DMS153 treated with DMSO at 0.1 percent for 48 hours (cell line): ENCODE results near the gene GPRASP1.
"Not testable (repeated sequence)": the region's sequence is repeated elsewhere in the genome, so short reads cannot be mapped to it uniquely, and the experiment has no call there.

Experiments used
- DNase-seq: peaks from one replicate; lab custom pipeline; 2025; ENCODE audit not compliant: unreplicated experiment; lab: John Stamatoyannopoulos, UW

The GPRASP1 gene, protein sequence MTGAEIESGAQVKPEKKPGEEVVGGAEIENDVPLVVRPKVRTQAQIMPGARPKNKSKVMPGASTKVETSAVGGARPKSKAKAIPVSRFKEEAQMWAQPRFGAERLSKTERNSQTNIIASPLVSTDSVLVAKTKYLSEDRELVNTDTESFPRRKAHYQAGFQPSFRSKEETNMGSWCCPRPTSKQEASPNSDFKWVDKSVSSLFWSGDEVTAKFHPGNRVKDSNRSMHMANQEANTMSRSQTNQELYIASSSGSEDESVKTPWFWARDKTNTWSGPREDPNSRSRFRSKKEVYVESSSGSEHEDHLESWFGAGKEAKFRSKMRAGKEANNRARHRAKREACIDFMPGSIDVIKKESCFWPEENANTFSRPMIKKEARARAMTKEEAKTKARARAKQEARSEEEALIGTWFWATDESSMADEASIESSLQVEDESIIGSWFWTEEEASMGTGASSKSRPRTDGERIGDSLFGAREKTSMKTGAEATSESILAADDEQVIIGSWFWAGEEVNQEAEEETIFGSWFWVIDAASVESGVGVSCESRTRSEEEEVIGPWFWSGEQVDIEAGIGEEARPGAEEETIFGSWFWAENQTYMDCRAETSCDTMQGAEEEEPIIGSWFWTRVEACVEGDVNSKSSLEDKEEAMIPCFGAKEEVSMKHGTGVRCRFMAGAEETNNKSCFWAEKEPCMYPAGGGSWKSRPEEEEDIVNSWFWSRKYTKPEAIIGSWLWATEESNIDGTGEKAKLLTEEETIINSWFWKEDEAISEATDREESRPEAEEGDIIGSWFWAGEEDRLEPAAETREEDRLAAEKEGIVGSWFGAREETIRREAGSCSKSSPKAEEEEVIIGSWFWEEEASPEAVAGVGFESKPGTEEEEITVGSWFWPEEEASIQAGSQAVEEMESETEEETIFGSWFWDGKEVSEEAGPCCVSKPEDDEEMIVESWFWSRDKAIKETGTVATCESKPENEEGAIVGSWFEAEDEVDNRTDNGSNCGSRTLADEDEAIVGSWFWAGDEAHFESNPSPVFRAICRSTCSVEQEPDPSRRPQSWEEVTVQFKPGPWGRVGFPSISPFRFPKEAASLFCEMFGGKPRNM (N-terminal part only)

DNA sequence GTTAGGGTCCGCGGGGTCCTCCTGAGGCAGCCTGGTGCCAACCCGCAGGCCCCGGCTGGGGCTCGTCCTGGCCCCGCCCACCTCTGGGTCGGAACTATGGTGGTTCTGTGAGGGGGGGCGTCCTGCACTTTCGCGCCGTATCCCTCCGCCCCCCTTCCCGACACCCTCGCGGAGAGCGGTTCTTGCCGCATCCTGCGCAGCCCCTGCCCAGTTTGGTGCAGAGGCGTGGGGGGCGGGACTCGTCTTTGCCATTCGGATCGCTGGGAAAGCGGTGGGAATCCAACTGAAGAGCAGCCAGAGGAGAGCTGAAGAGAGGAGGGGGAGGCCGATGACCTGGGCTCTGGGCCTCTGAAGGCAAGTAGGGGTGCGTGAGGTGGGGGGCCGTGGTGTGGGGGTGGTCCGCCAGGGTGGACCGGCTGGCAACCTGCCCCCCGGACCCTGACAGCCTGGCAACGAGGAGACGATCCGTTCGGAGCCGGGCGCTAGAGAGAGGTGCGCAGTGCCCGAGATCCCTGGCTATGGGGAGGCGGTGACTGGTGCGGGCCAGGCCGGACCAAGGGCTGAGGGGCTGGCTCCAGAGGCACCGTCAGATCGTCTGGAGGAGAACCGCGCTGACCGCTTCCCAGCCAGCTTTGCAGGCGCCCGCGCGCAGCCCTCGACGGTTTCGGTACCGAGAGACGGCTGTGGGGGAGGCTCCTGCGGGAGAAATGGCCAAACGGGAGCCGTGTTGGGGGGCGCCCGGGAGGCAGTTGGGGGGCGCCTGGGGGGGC is at the start of gene GPRASP1:
TSS of gene GPRASP1 (plus strand) at position 242 of the 770 bp plus-strand sequence. CDS start 2,431 bp downstream, outside the sequence.
- no peak for DNase-seq

DNA sequence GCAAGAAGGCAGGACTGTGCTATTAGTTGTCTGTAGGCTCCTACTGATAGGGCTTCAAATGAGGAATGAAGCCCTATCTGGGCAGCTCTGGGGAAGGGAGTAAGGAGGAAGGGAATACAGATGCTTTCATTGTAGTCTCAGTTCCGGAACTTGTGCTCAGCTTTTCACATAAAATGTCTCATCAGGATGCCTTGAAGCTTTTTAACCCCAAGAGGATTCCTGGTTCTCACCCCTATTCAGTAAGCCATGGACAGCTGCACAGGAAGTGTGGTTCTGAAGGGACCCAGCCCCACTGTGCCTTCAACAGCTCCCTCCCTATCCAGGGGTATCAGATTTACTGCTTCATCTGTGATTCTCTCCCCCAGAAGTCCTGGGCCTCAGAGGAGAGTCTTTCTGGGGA is 47.0 kb upstream of the GPRASP1 start:
- DNase-seq = no peak

DNA sequence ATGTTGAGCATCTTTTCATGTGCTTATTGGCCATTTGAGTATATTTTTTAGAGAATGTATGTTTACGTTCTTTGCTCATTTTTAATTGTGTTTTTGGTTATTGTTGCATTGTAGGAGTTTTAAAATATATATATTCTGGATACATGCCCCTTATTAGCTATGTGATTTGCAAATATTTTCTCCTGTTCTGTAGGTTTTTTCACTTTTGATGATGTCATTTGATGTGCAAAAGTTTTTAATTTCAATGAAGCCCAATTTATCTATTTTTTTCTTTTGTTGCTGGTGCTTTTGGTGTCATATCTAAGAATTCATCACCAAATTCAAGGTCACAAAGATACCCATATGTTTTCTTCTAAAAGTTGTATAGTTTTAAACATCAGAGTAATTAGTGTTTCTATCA is 45.2 kb upstream of the GPRASP1 start:
- no peak for DNase-seq

DNA sequence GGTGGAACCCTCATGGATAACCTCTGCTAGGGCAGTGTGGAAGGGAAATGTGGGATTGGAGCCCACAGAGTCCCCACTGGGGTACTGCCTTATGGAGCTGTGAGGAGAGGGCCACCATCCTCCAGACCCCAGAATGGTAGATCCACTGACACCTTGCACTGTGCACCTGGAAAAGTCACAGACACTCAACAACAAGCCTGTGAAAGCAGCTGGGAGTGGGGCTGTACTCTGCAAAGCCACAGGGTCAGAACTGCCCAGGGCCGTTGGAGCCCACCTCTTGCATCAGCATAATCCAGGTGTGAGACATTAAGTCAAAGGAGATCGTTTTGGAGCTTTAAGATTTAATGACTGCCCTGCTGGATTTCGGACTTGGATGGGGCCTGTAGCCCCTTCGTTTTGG is 40.4 kb upstream of the GPRASP1 start:
- DNase-seq = no peak

DNA sequence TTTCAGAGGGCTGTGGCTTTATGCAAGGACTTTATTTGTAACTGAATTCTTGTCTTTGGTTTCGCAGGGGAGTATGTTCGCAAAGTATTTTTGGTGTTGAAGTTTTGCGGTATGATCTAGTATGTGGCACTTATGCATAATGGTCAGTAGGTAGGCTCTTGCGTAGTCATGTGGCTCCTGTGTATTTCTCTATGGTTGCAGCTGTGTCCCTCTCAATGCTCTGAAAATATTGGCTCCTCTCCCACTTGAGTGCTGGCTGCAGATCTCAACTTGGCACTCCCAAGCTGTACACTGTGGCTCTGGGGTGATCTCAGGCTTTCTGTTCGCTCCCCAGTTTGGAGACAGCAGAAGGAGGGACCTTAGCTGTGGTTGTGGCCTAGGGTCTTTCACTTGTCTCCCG is 27.2 kb upstream of the GPRASP1 start:
- DNase-seq = no peak

DNA sequence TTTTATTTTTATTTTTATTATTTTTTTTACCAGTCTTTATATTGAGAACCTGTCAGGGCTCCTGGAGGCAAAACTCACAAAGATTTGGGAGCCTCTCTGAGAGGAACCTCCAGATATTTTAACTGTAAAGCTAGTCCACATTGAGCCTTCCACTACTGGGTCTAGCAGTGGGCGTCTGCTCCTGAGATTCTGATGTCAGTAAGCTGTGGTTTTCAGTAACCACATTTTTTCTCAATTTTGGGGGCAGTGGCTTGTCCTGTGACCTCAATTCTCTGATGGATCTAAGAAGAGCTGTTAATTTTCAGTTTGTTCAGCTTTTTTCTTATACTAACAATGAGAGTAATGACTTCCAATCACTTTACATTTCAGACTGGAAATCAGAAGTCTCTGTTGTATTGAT is 23.6 kb upstream of the GPRASP1 start:
- DNase-seq = no peak

DNA sequence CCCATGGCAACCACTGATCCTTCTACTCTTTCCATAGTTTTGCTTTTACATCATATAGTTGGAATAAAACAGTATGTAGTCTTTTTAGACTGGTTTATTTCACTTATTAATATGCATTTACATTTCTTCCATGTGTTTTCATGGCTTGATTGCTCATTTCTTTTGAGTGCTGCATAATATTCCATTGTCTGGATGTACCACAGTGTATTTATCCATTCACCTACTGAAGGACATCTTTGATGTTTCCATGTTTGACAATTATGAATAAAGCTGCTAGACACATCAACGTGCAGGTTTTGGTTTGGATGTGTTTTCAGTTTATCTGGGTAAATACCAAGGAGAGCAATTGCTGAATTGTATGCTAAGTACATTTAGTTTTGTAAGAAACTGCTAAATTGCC is 13.7 kb upstream of the GPRASP1 start:
- DNase-seq = no peak

DNA sequence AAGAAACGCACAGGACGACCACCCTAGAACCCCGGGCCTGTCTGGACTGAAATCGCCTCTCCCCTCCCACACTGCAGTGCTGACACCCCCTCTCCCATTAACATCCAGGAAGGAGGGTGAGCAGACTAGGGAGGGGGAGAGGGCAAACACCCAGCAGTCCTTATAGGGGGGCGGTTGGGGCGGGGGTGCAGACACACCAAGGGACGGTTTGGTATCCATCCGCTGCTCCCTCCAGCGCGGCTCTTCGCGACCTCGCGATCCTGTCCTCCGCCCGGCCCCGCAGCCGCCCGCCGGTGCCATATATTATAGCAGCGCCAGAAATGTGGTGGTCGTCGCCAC is 411 bp upstream of the GPRASP1 start:
- DNase-seq = no peak

DNA sequence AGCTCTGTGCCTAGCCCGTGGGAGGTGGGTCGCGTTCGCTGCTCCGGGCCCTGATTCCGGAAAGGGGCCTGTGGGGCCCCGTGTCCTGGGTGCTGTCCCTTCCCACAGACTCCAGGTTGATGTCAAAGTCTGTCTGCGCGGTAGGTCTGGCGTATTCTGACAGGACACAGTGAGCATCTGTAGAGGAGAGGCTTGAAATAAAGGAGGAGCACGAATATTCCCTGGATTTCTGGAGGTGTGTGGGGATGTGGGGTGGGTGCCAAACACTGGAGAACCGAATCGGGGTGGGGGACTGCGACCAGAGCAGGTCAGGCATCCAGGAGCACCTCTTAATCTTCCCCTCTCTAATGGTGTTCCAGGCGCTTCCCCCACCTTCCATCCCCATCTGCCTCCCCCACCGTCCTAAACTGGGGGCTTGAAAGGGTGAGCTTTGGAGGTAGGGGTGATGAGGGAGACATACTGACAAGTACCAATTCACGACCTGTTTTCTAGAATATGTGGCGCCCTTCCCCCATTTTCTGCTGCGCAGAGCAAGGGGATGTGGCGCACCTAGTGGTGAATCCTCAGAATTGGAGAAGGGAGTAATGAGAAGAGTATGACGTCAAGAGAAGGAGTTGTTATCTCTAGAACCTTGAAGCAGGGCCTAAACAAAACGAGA is 877 bp downstream of the GPRASP1 start:
- DNase-seq = no peak

DNA sequence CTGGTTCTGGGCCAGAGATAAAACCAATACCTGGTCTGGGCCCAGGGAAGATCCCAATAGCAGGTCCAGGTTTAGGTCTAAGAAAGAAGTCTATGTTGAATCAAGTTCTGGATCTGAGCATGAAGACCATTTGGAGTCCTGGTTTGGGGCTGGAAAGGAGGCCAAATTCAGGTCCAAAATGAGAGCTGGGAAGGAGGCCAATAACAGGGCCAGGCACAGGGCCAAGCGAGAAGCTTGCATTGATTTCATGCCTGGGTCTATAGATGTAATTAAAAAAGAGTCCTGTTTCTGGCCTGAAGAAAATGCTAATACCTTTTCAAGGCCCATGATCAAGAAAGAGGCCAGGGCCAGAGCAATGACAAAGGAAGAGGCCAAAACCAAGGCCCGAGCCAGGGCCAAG is 3.4 kb downstream of the GPRASP1 start:
- no peak for DNase-seq

DNA sequence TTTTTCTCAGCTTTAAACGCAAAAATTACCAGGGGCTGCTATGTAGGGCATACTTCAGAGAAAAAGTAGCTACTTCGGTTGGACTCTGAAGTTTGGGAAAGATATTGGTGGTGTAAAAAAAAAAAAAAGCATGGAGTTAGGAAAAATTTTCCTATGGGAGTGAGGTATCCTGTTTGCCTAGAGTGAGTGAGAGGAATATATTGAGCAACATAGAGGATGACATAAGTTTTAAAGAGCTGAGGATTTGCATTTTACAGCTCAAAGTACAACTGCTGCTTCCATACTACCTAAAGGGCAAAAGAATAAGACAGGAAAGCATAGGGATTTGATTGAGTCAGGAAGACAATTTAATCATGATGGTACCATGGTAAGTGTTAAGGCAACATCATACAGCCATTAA is 7.3 kb downstream of the GPRASP1 start:
- no peak for DNase-seq

DNA sequence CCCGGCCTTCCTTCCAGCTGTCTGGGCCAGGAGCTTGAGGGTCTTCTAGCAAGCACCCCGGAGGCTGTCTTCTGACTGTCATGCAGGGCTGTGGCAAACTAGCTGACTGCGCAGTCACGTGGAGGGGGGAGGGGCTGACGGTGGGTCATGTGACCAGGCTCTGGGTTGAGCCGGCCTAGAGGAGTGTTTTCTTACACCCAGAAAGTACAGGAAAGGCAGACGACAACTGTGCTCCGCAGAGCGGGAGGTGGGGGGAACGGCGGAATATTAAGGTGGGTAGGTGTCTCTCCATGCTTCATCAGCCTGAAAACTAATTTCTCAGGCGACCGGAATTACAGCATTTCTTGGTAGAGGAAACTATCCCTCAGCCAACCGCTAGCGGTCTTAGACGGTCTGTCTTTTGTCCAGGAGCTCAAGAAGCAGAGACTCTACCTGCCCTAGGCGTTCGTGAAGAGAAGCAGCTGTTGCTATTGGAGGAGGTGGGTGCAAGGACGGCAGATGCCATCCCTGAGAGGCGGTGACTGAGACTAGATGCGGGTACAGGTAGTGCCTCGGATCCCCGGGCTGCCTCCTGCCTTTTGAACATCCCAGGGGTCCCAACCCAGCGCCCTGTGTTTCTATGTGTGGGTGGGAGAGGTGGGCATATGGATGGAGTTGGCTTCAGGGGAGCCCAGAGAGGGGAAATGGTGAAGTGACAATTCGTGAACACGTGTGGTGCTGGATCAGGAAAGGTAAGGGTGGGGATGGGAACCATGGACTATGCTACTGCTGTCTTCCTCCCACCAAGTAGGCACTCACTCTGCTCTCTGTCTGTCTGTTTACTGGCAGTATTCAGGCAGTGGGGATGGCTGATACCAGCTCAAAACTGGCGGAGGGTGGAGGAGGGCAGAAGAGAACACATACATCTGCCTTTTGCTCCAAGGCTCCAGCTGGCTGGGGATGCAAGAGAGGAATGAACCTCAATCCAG is 8.8 kb downstream of the GPRASP1 start:
- peak; percentile 24 for DNase-seq

DNA sequence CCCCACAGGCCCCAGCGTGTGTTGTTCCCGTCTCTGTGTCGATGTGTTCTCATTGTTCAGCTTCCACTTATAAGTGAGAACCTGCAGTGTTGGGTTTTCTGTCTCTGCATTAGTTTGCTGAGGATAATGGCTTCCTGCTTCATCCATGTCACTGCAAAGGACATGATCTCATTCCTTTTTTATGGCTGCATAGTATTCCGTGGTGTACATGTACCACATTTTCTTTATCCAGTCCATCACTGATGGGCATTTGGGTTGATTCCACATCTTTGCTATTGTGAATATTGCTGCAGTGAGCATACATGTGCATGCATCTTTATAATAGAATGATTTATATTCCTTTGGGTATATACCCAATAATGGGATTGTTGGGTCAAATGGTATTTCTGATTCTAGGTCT is 12.5 kb downstream of the GPRASP1 start:
- not testable (repeated sequence) for DNase-seq

DNA sequence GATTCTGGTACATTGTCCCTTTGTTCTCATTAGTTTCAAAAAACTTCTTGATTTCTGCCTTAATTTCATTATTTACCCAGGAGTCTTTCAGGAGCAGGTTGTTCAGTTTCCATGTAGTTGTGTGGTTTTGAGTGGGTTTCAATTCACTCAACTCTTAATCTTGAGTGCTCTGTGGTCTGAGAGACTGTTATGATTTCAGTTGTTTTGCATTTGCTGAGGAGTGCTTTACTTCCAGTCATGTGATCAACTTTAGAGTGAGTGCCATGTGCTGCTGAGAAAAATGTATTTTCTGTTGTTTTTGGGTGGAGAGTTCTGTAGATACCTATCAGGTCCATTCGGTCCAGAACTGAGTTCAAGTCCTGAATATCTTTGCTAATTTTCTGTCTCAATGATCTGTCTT is 15.8 kb downstream of the GPRASP1 start:
- not testable (repeated sequence) for DNase-seq

DNA sequence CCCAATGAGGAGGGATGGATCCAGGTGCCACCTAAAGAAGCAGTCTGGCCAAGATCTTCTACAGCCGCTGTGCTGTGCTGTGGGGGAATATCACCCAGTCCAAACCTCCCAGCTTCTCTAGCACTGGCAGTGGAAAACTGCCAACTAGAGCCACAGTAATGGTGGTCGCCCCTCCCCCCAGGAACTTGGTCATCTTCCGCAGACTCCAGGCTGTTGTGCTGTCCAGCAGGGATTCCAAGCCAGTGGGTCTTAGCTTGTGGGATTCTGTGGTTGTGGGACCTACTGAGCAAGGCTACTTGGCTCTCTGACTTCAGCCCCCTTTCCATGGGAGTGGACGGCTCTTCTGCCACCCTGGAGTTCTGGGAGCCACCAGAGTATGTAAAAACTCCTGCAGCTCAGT is 18.2 kb downstream of the GPRASP1 start:
- no peak for DNase-seq

DNA sequence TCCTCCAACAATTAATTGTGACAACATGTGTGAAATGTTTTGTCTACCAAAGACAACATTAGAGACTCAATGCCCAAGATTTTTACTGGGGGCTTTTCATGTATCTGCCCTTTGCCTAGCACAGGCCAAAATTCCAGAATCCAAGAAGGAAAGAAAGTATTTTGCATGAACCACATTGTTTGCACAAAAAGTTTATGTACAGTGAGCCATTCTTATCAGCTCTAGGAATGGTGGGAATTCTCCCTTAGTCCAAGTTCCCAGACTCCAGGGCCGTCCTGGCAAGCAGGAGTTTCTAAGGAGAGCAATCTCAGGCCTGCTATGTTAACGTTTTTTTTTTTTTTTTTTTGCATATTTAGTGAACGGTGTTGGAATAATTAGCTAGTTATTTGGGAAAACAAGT is 21.6 kb downstream of the GPRASP1 start:
- no peak for DNase-seq

DNA sequence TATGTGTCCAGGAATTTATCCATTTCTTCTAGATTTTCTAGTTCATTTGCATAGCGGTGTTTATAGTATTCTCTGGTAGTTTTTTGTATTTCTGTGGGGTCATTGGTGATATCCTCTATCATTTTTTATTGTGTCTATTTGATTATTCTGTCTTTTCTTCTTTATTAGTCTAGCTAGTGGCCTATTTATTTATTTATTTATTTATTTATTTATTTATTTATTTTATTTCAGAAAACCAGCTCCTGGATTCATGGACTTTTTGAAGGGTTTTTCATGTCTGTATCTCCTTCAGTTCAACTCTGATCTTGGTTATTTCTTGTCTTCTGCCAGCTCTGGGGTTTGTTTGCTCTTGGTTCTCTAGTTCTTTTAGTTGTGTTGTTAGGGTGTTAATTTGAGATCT is 26.2 kb downstream of the GPRASP1 start:
- DNase-seq = not testable (repeated sequence)

DNA sequence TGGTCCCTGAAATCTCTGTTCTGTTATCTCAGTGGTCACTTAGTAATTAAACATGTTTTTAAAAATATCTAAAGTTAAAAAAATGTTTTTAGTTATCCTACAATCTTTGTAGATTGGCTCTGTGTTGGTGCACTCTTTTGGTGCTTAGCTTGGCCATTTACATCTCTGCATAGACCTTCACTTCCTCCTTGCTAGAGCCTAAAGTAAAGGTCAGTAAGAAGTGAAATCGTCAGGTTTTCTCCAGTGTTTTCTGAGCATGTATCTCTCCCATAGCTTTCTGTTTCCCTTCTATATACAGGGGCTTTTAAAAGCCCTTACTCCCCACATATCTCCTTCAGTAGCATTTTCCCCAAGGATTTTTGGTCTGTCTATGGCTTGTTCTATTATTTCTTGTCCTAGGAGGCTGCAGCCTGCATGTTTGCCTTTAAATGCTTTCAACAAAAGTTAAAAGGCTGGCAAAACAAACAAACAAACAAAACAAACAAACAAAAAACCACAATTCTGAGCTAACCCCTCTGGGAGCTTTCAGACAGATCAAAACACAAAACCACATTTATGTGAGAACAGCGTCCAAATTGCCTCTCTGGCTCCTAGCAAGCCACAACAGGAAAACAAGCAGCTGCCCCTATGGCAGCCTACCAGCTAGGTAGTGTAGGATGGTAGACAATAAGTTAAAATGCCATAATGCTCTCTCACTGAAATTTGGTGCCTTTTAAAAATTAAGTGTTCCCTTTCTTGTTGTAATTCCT is 33.7 kb downstream of the GPRASP1 start:
- DNase-seq = no peak

DNA sequence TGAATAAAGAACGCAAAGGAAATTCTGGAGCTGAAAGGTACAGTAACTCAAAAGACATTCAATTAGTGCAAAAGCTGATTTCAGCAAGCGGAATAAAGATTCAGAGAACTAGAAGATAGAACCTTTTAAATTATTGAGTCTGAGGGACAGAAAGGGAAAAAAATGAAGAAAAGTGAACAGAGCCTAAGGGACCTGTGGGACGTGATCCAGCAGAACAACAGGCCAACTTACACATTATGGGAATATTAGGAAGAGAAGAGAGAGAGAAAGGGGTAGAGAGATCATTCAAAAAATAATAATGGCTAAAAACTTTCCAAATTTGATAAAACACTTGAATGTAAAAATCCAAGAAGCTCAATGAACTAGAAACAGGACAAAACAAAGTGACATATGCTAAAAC is 43.5 kb downstream of the GPRASP1 start:
- no peak for DNase-seq
